Measurements from ENCODE around the gene TLCD3B. TPM values are rescaled to one million over a fixed set of nuclear protein-coding genes. Genes with fewer than 3 reads are reported as not detected.

The TLCD3B gene
- total and polyA plus RNA-seq, 9 of the 15 experiments (the other 6 are each of a cell fraction or from before 2014, with no cell fraction given), result 0.10 to 0.52 (median 0.23) TPM; not detected in 4

DNA sequence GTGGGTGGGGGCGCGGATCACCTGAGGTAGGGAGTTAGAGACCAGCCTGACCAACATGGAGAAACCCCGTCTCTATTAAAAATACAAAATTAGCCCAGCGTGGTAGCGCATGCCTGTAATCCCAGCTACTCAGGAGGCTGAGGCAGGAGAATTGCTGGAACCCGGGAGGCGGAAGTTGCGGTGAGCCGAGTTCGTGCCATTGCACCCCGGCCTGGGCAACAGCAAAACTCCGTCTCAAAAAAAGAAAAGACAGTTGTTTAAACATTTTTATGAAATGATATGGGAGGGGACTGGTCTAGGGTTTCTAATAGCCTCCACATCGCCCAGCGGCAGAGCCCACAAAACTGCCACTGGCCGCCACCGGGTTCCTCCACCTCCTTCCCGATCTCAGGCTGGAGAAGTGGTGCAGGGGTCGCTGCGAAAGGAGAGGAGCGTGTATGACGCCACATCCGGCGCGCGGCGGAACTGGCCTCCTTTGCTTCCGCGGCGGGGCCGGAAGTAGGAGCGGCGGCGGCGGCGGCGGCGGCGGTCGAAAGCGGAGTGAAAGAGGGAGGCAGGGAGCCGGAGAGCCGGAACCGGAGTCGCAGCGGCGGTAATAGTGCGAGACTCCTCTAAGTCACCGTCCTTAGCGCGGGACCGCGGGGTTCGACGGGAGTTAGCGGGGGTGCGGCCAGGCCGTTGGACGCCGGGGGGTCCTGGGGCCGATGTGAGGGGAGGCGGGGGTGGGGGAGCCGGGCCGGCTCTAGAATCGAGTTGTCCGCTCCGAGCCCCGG is 44.6 kb upstream of the TLCD3B start, which contains the start of gene PPP4C (continued):
- TF ChIP-seq, protein P1, sequence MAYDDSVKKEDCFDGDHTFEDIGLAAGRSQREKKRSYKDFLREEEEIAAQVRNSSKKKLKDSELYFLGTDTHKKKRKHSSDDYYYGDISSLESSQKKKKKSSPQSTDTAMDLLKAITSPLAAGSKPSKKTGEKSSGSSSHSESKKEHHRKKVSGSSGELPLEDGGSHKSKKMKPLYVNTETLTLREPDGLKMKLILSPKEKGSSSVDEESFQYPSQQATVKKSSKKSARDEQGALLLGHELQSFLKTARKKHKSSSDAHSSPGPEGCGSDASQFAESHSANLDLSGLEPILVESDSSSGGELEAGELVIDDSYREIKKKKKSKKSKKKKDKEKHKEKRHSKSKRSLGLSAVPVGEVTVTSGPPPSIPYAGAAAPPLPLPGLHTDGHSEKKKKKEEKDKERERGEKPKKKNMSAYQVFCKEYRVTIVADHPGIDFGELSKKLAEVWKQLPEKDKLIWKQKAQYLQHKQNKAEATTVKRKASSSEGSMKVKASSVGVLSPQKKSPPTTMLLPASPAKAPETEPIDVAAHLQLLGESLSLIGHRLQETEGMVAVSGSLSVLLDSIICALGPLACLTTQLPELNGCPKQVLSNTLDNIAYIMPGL (CRISPR knock-in tag; IDR thresholded peaks at IDR 0.05), result no peak; the same call in 1 of the 2 replicates
- TF ChIP-seq MTA1 (IDR thresholded peaks at IDR 0.05; ENCODE audit: borderline replicate concordance) (peak; percentile 71), PPARD (CRISPR knock-in tag; IDR thresholded peaks at IDR 0.05) (no peak), CEBPB (tag; IDR thresholded peaks at IDR 0.05) (no peak), ZC3H4 (CRISPR knock-in tag; IDR thresholded peaks at IDR 0.05; ENCODE audit: borderline replicate concordance) (0 out of 2 replicates have a peak, but pooled peaks have one; percentile 90), GABPB1 (CRISPR knock-in tag; IDR thresholded peaks at IDR 0.05) (peak; percentile 96), SIRT6 (IDR thresholded peaks at IDR 0.05; ENCODE audit: low read depth, low read length) (no peak), ZFPM2 (CRISPR knock-in tag; IDR thresholded peaks at IDR 0.05) (no peak), ZNF23 (CRISPR knock-in tag; IDR thresholded peaks at IDR 0.05) (no peak), DMBX1 (CRISPR knock-in tag; IDR thresholded peaks at IDR 0.05; ENCODE audit: borderline replicate concordance) (no peak), MBD2 (IDR thresholded peaks at IDR 0.05; ENCODE audit: borderline replicate concordance, low read depth) (peak; percentile 86; the same call in 1 of the 2 replicates), TFAM (CRISPR knock-in tag; conservative IDR thresholded peaks at IDR 0.05) (no peak), FOSL1 (tag; conservative IDR thresholded peaks at IDR 0.05) (0 out of 2 replicates have a peak, but pooled peaks have one; percentile 14)
- TF ChIP-seq, protein P2, sequence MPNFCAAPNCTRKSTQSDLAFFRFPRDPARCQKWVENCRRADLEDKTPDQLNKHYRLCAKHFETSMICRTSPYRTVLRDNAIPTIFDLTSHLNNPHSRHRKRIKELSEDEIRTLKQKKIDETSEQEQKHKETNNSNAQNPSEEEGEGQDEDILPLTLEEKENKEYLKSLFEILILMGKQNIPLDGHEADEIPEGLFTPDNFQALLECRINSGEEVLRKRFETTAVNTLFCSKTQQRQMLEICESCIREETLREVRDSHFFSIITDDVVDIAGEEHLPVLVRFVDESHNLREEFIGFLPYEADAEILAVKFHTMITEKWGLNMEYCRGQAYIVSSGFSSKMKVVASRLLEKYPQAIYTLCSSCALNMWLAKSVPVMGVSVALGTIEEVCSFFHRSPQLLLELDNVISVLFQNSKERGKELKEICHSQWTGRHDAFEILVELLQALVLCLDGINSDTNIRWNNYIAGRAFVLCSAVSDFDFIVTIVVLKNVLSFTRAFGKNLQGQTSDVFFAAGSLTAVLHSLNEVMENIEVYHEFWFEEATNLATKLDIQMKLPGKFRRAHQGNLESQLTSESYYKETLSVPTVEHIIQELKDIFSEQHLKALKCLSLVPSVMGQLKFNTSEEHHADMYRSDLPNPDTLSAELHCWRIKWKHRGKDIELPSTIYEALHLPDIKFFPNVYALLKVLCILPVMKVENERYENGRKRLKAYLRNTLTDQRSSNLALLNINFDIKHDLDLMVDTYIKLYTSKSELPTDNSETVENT (CRISPR knock-in tag; IDR thresholded peaks at IDR 0.05), result peak; percentile 56; the same call in 1 of the 2 replicates
- TF ChIP-seq, protein P3, sequence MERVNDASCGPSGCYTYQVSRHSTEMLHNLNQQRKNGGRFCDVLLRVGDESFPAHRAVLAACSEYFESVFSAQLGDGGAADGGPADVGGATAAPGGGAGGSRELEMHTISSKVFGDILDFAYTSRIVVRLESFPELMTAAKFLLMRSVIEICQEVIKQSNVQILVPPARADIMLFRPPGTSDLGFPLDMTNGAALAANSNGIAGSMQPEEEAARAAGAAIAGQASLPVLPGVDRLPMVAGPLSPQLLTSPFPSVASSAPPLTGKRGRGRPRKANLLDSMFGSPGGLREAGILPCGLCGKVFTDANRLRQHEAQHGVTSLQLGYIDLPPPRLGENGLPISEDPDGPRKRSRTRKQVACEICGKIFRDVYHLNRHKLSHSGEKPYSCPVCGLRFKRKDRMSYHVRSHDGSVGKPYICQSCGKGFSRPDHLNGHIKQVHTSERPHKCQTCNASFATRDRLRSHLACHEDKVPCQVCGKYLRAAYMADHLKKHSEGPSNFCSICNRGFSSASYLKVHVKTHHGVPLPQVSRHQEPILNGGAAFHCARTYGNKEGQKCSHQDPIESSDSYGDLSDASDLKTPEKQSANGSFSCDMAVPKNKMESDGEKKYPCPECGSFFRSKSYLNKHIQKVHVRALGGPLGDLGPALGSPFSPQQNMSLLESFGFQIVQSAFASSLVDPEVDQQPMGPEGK (CRISPR knock-in tag; IDR thresholded peaks at IDR 0.05; ENCODE audit: borderline replicate concordance), result no peak
- TF ChIP-seq, protein P4, sequence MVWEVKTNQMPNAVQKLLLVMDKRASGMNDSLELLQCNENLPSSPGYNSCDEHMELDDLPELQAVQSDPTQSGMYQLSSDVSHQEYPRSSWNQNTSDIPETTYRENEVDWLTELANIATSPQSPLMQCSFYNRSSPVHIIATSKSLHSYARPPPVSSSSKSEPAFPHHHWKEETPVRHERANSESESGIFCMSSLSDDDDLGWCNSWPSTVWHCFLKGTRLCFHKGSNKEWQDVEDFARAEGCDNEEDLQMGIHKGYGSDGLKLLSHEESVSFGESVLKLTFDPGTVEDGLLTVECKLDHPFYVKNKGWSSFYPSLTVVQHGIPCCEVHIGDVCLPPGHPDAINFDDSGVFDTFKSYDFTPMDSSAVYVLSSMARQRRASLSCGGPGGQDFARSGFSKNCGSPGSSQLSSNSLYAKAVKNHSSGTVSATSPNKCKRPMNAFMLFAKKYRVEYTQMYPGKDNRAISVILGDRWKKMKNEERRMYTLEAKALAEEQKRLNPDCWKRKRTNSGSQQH (CRISPR knock-in tag; IDR thresholded peaks at IDR 0.05), result no peak
- TF ChIP-seq, protein P5, sequence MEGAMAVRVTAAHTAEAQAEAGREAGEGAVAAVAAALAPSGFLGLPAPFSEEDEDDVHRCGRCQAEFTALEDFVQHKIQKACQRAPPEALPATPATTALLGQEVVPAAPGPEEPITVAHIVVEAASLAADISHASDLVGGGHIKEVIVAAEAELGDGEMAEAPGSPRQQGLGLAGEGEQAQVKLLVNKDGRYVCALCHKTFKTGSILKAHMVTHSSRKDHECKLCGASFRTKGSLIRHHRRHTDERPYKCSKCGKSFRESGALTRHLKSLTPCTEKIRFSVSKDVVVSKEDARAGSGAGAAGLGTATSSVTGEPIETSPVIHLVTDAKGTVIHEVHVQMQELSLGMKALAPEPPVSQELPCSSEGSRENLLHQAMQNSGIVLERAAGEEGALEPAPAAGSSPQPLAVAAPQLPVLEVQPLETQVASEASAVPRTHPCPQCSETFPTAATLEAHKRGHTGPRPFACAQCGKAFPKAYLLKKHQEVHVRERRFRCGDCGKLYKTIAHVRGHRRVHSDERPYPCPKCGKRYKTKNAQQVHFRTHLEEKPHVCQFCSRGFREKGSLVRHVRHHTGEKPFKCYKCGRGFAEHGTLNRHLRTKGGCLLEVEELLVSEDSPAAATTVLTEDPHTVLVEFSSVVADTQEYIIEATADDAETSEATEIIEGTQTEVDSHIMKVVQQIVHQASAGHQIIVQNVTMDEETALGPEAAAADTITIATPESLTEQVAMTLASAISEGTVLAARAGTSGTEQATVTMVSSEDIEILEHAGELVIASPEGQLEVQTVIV (CRISPR knock-in tag; IDR thresholded peaks at IDR 0.05; ENCODE audit: borderline replicate concordance), result no peak

Measured in K562 (cell line).